Activated CD8-positive, alpha-beta memory T cell treated with anti-CD3 and anti-CD28 coated beads for 36 hours (primary cell): ENCODE data around the gene XRCC5. TPM values are rescaled to one million over a fixed set of nuclear protein-coding genes. Genes with fewer than 3 reads are reported as not detected.

Source experiments
- CTCF ChIA-PET: fragments of 350-600 bp; sonication (Branson Sonifier 250); formaldehyde crosslinking; loops from one replicate; lab custom pipeline; 2021; ENCODE audit warnings: antibody characterized with exemption; lab: Charles Lee
- POLR2A ChIA-PET: fragments of 350-600 bp; sonication (Branson Sonifier 250); formaldehyde crosslinking; loops from one replicate; lab custom pipeline; 2021; ENCODE audit warnings: antibody characterized with exemption; lab: Charles Lee
- total RNA-seq, 2 experiments: library from RNA; stranded (reverse); gene quantifications; one replicate each; pipeline ENCODE4 v1.2.3, GENCODE V29; 2021

The XRCC5 gene
- total RNA-seq, 2 experiments from 2014 or later: 603 to 604 TPM

DNA sequence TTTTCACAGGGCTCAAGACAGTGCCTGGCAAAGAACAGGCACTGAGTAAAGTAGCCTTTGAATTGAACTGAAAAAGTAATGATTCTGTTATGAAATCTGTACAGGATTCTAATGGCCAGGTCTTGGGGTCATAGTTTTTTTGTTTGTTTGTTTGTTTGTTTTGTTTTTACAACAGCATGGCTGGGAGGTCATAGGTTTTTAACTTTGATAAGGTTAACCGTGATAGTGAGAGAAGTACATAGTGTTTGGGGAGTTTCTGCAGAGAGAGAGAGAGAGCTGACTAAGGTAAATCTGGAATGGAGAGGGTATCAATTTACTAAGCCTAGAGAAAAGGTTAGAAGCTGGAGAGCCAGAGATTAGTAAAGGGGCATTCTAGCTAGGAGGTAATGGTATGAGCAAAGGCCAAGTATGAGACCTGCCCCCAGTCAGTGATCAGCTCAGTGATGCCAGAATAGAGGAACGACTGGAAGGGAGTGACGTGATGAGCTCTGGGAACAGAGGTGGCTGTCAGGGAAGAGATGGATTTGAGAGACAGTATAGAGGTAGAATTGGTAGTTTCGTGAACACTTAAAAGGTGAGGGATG lies 25.9 kb downstream of the XRCC5 start:
- ChIA-PET POLR2A (interaction anchor here (0.8 to 1.1 kb wide), 3 partner anchors 15 to 60 kb away, joined by 4 to 7 read pairs (median 5); no protein-coding TSS in a partner anchor), CTCF (interaction anchor here (1.4 kb wide), 1 partner anchor 9 kb away, joined by 3 read pairs; no protein-coding TSS in a partner anchor)

DNA sequence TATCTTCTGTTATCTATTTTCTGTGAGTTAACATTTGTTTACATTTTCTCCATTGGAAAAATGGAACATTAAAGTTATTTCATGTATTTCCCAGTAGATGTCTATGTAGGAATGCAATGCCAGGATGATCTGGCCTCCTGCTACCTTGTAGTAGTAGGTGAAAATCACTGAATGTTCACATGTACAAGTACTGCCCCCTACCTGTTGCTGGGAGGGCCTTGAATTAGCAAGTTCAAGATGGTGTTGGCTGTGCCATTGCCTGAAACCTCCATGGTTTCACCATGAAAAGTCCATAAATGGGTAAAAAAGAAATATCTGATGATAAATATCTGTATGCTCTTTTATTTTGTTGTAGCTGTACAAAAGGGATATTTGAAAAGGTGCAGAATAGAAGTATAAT lies 30.7 kb downstream of the XRCC5 start:
- POLR2A ChIA-PET: no interaction called here
- CTCF ChIA-PET: interaction anchor here (1.2 to 1.5 kb wide), 2 partner anchors 14 to 17 kb away, joined by 3 read pairs; no protein-coding TSS in a partner anchor

DNA sequence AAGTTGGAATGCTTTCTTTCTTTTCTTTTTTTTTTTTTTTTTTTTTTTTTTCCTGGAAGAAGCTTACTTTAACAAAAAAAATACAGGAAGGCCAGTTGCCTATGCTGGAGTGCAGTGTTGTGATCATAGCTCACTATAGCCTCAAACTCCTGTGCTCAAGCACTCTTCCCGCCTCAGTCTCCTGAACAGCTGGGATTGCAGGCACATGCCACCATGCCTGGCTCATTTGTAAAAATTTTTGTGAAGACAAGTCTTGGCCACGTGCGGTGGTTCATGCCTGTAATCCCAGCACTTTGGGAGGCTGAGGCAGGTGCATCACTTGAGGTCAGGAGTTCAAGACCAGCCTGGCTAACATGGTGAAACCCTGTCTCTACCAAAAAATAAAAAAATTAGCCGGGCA lies 32.4 kb downstream of the XRCC5 start:
- POLR2A ChIA-PET: interaction anchor here (0.6 to 1.0 kb wide), 2 partner anchors 22 to 109 kb away, joined by 3 to 9 read pairs; no protein-coding TSS in a partner anchor
- CTCF ChIA-PET: interaction anchor here (0.6 to 1.8 kb wide), 2 partner anchors 27 to 58 kb away, joined by 3 to 4 read pairs; no protein-coding TSS in a partner anchor

DNA sequence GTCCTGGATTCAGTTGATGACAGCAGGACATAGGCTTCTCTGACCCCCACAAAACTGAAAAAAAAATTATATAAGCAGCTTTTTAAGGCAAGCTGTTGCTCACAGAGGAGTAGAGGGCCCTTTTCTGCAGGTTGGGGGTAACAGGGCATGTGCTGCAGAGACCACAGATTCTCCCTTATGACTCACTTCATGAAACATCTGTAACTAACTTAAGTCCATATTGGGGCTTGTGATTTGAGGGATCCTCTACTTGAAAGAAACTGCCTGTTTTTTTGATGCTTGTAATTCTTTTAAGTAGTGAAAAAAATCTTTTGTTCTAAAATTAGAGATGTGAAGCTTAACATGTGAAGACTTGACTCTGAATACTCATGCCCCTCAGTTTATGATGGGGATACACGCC lies 33.4 kb downstream of the XRCC5 start:
- POLR2A ChIA-PET: interaction anchor here (0.8 to 1.7 kb wide), 2 partner anchors 30 to 32 kb away, joined by 4 to 7 read pairs; no protein-coding TSS in a partner anchor

DNA sequence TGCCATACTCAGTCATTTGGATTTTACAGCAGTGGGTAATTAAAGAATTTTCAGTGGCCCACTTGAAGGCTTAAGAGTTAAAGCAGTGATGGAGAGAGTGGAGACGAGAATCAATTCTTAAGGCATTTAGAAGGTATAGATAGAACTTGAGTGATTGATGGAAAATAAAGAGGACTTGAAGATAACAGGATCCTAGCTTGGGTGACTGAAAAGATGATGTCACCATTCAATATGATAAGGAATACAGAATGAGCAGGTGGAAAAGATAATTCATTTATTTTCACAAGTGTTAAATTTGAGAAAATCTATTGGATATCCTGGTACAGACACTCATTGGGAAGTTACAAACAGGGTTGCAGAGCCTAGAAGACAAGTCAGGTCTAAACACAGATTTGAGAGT lies 35.2 kb downstream of the XRCC5 start:
- POLR2A ChIA-PET: no interaction called here
- CTCF ChIA-PET: interaction anchor here (1.3 kb wide), 1 partner anchor 18 kb away, joined by 4 read pairs; no protein-coding TSS in a partner anchor

More for the DNA sequence above, 33.4 kb downstream of the XRCC5 start:
- CTCF ChIA-PET: interaction anchor here (1.0 to 1.8 kb wide), 2 partner anchors 16 to 28 kb away, joined by 3 to 4 read pairs; no protein-coding TSS in a partner anchor

DNA sequence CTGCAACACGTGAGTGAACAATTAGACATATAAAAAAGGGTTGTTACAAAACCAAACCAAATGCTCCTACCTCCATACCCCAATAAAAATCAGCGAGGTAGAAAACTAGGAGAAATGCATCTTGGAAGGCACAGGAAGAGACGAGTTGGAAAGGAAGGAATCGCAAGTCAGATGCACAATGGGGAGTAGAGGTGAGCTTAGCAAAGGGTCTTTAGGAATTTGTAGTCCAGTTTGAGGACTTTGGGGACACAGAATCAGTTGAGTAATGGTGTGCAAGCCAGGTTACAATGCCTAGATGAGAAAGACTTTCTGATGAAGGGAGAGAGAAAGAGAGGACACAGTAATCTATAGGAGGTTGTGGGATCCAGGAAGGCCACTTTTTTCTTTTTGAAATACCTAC lies 35.7 kb downstream of the XRCC5 start:
- ChIA-PET POLR2A (interaction anchor here (0.6 kb wide), 1 partner anchor 55 kb away, joined by 6 read pairs; no protein-coding TSS in a partner anchor), CTCF (no interaction called here)

DNA sequence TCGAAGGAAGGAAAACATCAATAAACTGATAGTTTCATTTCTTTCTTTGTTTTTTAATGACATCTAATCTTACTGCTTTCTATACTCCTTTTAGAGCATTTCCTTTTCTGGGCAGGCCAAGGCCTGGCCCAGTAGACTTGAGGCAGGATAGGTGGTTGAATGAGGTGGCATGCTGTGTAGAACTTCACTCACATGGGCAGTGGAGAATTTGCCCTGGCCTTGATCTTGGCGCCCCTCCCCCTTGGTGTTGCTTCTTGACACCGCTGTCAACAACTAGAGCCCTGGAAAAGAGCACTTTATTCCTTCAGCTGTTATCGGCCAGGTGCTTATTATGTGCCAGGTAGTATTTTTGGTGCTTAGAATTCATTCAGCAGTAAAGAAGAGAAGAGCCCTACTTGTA lies 37.4 kb downstream of the XRCC5 start:
- ChIA-PET CTCF (interaction anchor here (1.2 kb wide), 1 partner anchor 36 kb away, joined by 3 read pairs; no protein-coding TSS in a partner anchor), POLR2A (no interaction called here)

DNA sequence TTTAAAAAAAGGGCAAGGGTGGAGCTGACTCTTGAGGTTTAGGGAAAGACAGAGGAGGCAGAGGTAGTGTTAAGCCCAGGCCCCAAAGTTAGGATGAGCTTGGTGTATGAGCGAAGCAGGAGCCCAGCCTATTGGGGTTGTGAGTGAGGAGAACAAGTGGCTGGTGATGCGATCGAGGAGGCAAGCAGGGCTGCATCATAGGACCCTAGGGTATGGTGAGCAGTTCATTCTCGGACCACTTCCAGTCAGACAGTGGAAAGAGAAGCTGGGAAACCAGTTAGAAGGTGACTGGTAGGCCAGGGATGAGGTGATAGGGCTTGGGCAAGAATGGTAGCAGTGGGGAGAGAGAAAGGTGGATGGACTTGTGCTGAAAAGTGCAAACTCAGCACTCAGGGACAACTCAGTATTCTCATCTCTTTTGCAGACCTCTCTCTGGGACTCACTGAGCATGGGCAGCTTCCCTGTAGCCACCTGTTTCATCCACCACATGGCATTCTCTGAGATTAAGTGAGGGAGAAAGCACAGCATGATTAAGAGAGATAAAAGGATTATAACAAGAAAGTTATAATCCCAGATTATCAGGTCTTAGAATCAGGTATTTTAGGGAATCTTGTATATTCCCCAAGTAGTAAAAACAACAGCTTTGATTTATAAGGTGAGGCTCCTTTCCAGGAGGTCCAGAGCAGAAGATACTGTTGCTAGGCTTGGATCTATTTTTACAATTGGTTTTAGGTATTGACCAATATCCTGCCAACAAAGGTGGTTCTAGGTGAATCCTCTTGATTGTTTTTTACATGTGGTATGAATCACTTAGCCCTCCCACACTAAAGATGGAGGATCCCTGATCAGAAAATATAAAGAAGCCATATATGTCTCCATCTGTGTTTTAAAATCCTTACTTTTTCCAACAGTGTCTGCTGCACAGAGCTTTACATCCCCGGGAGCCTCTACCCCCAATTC lies 38.3 kb downstream of the XRCC5 start:
- CTCF ChIA-PET: interaction anchor here (1.2 kb wide), 1 partner anchor 37 kb away, joined by 3 read pairs; no protein-coding TSS in a partner anchor
- POLR2A ChIA-PET: no interaction called here

DNA sequence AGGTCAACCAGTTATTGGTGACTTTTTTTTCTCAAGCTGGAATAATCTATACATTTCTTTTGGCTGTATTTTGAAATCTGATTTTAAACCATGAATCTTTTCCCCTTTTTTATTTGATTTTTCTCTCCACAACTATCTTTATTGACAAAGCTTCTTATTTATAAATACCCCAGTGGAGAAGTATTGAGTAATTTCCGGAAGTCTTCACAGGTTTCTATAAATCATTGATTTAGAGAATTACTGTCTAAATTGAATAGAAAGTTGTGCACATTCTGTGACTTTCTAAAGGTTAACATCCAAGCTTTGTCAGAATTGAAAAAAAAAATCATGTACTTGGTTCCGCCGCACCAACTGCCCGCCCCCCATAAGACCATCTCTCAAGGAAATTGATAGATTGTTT lies 39.8 kb downstream of the XRCC5 start:
- POLR2A ChIA-PET: no interaction called here
- CTCF ChIA-PET: no interaction called here

DNA sequence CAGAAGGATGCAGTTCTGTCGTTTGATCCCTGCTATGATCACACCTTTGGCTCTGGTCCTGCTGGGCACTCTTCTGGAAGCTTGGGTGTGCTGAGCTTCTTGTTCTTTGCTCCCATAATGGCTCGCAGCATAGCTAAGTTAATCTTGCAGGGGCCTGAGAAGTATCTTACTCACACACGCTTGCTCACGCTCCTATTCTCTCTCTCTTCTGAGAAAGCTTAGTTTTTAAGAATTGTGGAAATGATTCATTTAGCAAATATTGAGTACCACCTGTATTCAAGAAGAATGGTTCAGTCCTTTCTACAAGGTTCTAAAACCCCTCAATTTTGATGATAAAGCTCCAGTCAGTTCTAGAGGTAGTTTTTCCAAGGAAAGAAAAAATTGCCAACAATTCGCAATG lies 40.6 kb downstream of the XRCC5 start:
- POLR2A ChIA-PET: no interaction called here

DNA sequence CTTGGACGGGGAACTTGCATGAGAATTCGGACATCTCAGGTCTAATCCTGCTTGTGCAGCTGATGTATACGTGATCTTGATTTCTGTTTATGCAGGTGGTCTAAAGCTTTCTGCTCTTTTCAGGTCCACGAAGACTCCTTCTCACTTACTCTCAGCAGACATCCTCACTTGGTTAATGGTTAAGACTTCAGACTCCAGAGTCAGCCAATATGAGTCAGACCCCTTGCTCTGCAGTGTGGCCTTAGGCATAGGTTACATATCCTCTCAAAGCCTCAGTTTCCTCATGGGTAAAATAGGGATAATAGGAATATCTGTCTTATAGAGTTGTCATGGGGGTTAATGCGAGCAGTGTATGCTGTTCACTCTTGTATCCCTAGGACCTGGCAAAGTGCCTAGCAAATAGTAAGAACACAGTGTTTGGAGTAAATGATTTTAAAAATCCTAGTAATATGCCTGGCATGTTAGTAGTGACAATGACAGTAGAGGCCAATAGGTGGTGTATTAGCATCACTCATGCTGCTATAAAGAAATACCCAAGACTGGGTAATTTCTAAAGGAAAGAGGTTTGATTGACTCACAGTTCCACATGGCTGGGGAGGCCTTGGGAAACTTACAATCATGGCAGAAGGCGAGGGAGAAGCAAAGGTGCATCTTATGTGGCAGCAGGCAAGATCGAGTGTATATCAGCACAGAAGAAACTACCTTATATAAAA lies 42.3 kb downstream of the XRCC5 start:
- ChIA-PET CTCF (no interaction called here), POLR2A (no interaction called here)

More for the DNA sequence above, 40.6 kb downstream of the XRCC5 start:
- CTCF ChIA-PET: interaction anchor here (0.9 kb wide), 1 partner anchor 36 kb away, joined by 3 read pairs; no protein-coding TSS in a partner anchor

DNA sequence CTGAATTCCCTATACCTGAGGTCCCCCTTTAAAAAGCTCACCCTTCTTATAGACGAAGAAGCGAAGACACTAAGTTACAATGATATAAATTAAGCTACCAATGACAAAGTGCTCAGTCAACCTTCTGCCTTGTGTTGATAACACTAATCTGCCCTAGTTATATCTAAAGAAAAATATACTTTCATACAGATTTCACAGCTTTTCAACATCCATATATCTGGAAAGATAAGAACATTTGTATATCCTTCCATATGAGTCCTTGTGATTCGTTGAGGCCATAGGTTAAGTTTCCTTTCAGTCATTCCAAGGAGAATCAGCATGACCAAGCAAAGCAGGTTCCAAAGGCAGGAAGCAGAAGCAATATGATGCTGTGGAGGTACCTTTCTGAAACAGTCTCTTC lies 46.8 kb downstream of the XRCC5 start:
- POLR2A ChIA-PET: no interaction called here
- CTCF ChIA-PET: no interaction called here

DNA sequence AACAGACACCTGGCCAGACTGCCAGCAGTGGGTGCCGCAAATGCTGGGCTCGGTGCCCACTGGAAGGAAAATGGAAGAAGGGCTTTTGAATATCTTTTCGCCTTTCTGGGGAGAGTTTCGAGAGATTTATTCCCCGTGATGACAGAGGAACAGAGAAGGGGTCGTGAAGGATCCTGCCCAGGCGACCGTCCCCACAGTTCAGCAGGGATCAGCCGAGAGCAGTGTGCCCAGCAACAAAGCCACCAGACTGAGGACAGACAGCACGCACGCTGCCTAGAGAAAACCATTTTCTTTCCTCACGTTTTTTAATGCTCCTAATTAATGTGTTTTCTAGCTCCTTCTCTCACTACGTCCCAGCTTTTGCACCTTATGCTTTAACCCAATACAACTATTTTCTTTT lies 47.7 kb downstream of the XRCC5 start:
- ChIA-PET POLR2A (no interaction called here), CTCF (no interaction called here)

DNA sequence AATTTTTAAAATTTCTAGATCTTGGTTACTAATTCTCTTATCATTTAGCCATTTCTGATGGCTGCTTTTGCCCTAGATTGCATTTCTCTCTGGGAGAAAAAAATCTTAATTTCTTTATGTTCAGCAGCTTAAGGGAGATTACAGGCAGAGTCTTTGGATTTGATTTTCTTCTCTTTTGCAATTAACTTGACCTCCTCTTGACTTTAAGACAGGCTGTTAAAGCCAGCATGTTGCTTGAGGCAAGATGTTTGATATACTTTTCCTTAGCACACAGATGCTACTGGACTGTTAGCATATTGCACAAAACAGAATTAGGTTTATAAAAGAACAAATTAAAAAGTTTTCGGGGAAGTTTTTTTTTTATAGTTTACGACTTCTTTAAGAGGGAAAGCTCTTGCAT lies 50.0 kb downstream of the XRCC5 start:
- POLR2A ChIA-PET: no interaction called here
- CTCF ChIA-PET: interaction anchor here (0.6 to 0.7 kb wide), 2 partner anchors 40 to 46 kb away, joined by 3 read pairs; no protein-coding TSS in a partner anchor

DNA sequence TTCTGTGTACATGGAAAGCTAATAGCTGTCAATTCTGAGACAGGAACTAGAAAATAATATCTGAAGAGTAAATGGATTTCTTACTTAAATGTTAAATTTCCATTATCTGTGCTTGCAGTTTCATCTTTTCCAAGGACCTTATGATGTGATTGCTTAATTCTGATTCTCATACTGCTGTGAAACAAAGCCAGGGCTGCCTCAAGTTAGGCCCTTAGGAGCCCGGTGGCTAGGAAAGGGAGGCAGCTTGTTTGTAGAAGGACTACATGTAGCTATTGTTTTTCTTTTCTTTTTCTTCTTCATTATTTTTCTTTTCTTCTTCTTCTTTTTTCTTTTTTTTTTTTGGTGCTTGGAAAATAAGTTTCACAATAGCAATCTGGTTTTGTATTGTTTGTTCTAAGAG lies 50.5 kb downstream of the XRCC5 start:
- ChIA-PET POLR2A (no interaction called here), CTCF (interaction anchor here (0.6 to 0.7 kb wide), 2 partner anchors 40 to 45 kb away, joined by 3 read pairs; no protein-coding TSS in a partner anchor)

DNA sequence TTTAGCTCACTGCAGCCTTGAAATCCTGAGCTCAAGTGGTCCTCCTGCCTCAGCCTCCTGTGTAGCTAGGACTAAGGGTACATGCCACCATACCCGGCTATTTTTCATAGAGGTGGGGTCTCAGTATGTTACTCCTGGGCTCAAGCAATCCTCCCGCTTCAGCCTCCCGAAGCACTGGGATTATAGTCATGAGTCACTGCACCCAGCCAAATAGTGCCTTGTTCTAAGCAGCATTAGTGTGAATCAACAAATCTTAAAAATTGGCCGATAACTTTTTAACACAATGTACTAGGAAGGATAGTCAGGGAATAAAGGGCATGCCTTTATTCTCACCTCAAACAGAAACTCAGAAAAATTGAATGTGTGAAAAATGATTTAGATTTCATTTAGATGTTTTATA lies 51.6 kb downstream of the XRCC5 start:
- ChIA-PET CTCF (no interaction called here), POLR2A (no interaction called here)

DNA sequence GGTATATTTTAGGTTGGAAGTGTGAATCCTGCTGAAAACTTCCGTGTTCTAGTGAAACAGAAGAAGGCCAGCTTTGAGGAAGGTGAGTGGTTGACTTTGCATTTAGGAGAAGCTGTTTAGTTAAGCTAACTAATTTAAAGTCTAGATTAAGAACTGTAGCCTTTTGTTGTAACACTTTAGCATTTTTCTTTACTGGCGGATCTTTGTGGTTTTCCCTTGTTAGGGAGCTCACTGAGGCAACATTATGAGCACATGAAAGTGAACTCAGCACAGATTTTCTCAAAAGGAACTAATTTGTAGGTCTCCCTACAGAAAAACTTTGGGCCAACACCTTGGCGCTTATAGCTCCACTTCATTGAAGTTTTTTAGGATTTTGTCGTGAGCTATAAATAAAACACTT lies 52.8 kb downstream of the XRCC5 start:
- ChIA-PET CTCF (interaction anchor here (1.0 to 1.3 kb wide), 2 partner anchors 18 to 33 kb away, joined by 3 to 4 read pairs; no protein-coding TSS in a partner anchor), POLR2A (no interaction called here)

DNA sequence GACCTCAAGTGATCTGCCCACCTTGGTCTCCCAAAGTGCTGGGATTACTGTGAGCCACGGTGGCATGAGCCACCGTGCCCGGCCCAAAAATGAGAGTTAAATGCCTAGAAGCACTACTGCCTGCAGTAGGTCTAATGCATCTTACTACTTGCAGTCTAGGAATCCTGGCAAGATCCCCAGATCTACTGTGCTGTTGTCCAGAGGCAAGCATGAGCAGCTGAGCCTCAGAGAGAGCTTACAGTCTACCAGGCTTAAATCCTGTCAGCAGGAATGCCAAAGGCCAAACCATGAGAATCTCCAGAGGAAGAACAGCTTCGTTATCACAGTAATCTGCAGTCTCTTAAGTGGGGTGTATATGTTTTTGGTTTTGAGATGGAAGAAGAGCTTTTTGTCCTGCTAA lies 54.4 kb downstream of the XRCC5 start:
- POLR2A ChIA-PET: no interaction called here

DNA sequence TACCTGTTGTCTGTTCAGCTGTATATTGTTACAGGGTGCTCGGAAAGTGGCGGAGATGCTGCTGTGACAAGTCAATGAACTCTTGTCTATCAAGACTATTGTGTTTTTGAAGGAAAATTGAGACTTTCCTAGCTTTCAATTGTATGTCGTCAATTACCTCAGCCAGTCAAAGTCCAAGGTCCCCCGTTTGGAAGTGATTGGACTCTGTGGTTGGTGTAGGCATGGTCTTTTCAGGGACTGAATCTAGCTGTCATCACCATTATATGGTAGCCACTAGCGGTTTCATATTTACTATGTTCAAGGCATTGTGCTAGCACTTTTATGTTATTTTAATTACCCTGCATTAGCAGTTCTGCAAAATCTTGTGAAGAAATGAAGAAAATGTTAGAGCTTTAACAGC lies 54.9 kb downstream of the XRCC5 start:
- POLR2A ChIA-PET: no interaction called here
- CTCF ChIA-PET: interaction anchor here (0.8 to 1.8 kb wide), 2 partner anchors 9 to 10 kb away, joined by 3 to 4 read pairs; no protein-coding TSS in a partner anchor

More for the DNA sequence above, 54.4 kb downstream of the XRCC5 start:
- CTCF ChIA-PET: interaction anchor here (0.8 to 1.8 kb wide), 3 partner anchors 10 to 34 kb away, joined by 3 to 4 read pairs (median 4); no protein-coding TSS in a partner anchor
